ENCODE measurements around the gene CLNK. TPM values are rescaled to one million over a fixed set of nuclear protein-coding genes. Genes with fewer than 3 reads are reported as not detected.

CLNK gene
- polyA plus RNA-seq, 3 donors, result not detected

DNA sequence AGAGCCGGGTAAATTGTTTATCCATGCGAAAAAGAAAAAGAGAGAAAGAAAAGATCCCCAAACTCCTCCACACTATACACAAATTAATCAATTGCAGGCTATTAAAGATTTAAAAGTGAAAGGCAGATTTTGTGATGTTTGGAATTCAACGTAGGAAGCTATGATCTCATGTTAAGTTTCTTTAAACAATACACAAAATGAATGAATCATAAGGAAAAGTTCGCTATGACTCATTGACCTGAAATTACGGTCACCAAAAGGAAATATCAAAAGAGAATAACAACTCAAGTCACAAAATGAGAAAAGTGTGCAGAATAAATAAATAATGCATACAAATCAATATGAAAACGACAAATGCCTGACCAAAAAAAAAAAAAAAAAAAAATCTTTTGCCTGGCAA, 28.6 kb downstream of the CLNK start:
- peaks cover 0 to 9% (median 0%) of the 10 kb centered on the region in 7 donors for H3K9me3 Mint-ChIP-seq
- no peaks in the 10 kb centered on the region for H3K36me3 Mint-ChIP-seq
- Histone ChIP-seq H3K4me3 (replicated peaks in 1 of 3; ENCODE audit: low read depth in 2 of 3, low read length in 3 of 3) (no peak overlapping the region), H3K4me2 (replicated peaks; ENCODE audit: extremely low read depth, low read length, poor library complexity, severe bottlenecking) (no peak overlapping the region), H3K9ac (ENCODE audit: insufficient read depth, low read length, poor library complexity, severe bottlenecking) (no peak overlapping the region), H3K36me3 (replicated peaks in 1 of 2; ENCODE audit: control insufficient read depth in 1 of 2, insufficient read depth in 2 of 2, low read length in 2 of 2) (no peaks in the 10 kb centered on the region), H2AFZ (ENCODE audit: insufficient read depth, low read depth, low read length, poor library complexity, severe bottlenecking) (no peak overlapping the region), H3K27ac (ENCODE audit: low read depth in 1 of 2, low read length in 2 of 2) (no peak overlapping the region), H3K27me3 (ENCODE audit: control insufficient read depth in 2 of 2, insufficient read depth in 2 of 2, low read length in 2 of 2) (no peaks in the 10 kb centered on the region), H3K79me2 (ENCODE audit: insufficient read depth, low read length) (no peaks in the 10 kb centered on the region), H3K9me3 (replicated peaks in 1 of 2; ENCODE audit: control insufficient read depth in 1 of 2, insufficient read depth in 1 of 2, low read length in 2 of 2) (no peaks in the 10 kb centered on the region), H4K20me1 (ENCODE audit: insufficient read depth, low read length) (no peaks in the 10 kb centered on the region), H3K4me1 (ENCODE audit: control insufficient read depth in 1 of 2, insufficient read depth in 2 of 2, low read length in 2 of 2) (no peaks in the 10 kb centered on the region)
- TF ChIP-seq, protein P1, sequence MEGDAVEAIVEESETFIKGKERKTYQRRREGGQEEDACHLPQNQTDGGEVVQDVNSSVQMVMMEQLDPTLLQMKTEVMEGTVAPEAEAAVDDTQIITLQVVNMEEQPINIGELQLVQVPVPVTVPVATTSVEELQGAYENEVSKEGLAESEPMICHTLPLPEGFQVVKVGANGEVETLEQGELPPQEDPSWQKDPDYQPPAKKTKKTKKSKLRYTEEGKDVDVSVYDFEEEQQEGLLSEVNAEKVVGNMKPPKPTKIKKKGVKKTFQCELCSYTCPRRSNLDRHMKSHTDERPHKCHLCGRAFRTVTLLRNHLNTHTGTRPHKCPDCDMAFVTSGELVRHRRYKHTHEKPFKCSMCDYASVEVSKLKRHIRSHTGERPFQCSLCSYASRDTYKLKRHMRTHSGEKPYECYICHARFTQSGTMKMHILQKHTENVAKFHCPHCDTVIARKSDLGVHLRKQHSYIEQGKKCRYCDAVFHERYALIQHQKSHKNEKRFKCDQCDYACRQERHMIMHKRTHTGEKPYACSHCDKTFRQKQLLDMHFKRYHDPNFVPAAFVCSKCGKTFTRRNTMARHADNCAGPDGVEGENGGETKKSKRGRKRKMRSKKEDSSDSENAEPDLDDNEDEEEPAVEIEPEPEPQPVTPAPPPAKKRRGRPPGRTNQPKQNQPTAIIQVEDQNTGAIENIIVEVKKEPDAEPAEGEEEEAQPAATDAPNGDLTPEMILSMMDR (IDR thresholded peaks at IDR 0.05), result no peak
- H3K27ac Mint-ChIP-seq, result no peak overlapping the region
- DNase-seq, result no peak
- H3K4me3 Mint-ChIP-seq, result no peak overlapping the region
- no CpG with 5 or more reads among the region's 6 CpGs for WGBS (ENCODE audit: insufficient coverage)
- intact Hi-C loops (cut with micrococcal nuclease), result no loop called here
- H3K27me3 Mint-ChIP-seq (ENCODE audit: low read depth in 3 of 3), result peaks cover 0 to 2% (median 1%) of the 10 kb centered on the region in 3 donors
- no peaks in the 10 kb centered on the region for H3K4me1 Mint-ChIP-seq

GRCh38 chr4:10648479-10648878, 36.1 kb downstream of the CLNK start:
- Histone ChIP-seq H3K4me1 (ENCODE audit: control insufficient read depth in 1 of 2, insufficient read depth in 2 of 2, low read length in 2 of 2) (no peaks in the 10 kb centered on the region), H2AFZ (ENCODE audit: insufficient read depth, low read depth, low read length, poor library complexity, severe bottlenecking) (no peak overlapping the region), H3K9me3 (replicated peaks in 1 of 2; ENCODE audit: control insufficient read depth in 1 of 2, insufficient read depth in 1 of 2, low read length in 2 of 2) (no peaks in the 10 kb centered on the region), H3K36me3 (replicated peaks in 1 of 2; ENCODE audit: control insufficient read depth in 1 of 2, insufficient read depth in 2 of 2, low read length in 2 of 2) (no peaks in the 10 kb centered on the region), H3K27me3 (ENCODE audit: control insufficient read depth in 2 of 2, insufficient read depth in 2 of 2, low read length in 2 of 2) (no peaks in the 10 kb centered on the region), H3K27ac (ENCODE audit: low read depth in 1 of 2, low read length in 2 of 2) (no peak overlapping the region), H3K79me2 (ENCODE audit: insufficient read depth, low read length) (no peaks in the 10 kb centered on the region), H3K9ac (ENCODE audit: insufficient read depth, low read length, poor library complexity, severe bottlenecking) (no peak overlapping the region), H4K20me1 (ENCODE audit: insufficient read depth, low read length) (no peaks in the 10 kb centered on the region), H3K4me3 (replicated peaks in 1 of 3; ENCODE audit: low read depth in 2 of 3, low read length in 3 of 3) (no peak overlapping the region), H3K4me2 (replicated peaks; ENCODE audit: extremely low read depth, low read length, poor library complexity, severe bottlenecking) (no peak overlapping the region)
- Mint-ChIP-seq H3K27ac (no peak overlapping the region), H3K9me3 (peaks cover 0 to 11% (median 0%) of the 10 kb centered on the region in 7 donors), H3K4me1 (no peaks in the 10 kb centered on the region), H3K4me3 (no peak overlapping the region), H3K36me3 (no peaks in the 10 kb centered on the region), H3K27me3 (ENCODE audit: low read depth in 3 of 3) (no peaks in the 10 kb centered on the region)
- WGBS (ENCODE audit: insufficient coverage), result no CpG with 5 or more reads among the region's 2 CpGs
- TF ChIP-seq, protein P1 (IDR thresholded peaks at IDR 0.05), result no peak
- intact Hi-C loops (cut with micrococcal nuclease), result no loop called here
- DNase-seq, result no peak
